Natural killer cell (primary cell): ENCODE results near the gene SMIM44. TPM values are rescaled to one million over a fixed set of nuclear protein-coding genes. Genes with fewer than 3 reads are reported as not detected.

ENCODE experiments used
- ATAC-seq, 3 donors: fragments of 150-1000 bp in 2 of 3; fragments of 200-7000 bp in 1 of 3; cut with Tn5 transposase; 1 replicate in 1 of 3; 2 replicates in 2 of 3; pipeline ENCODE4 v1.10.0; 2021; ENCODE audit warnings: mild to moderate bottlenecking in 2 of 3, moderate library complexity in 2 of 3
- DNase-seq, 2 donors: peaks; one replicate each; pipeline versions ENCODE4 v3.0.0 to v3.0.0-alpha.2; 2013 to 2021; ENCODE audit warnings: mixed read lengths in 1 of 2
- H3K27ac ChIP-seq: one replicate; pipeline ENCODE4 v1.5.1; 2013; ENCODE audit warnings: mild to moderate bottlenecking, low read length
- H3K27me3 ChIP-seq: one replicate; pipeline ENCODE4 v1.6.1; 2013; ENCODE audit warnings: low read length; ENCODE audit not compliant: control insufficient read depth, insufficient read depth
- H3K36me3 ChIP-seq: one replicate; pipeline ENCODE4 v1.6.1; 2013; ENCODE audit warnings: low read length; ENCODE audit not compliant: control insufficient read depth, insufficient read depth
- H3K4me1 ChIP-seq: one replicate; pipeline ENCODE4 v1.6.1; 2013; ENCODE audit warnings: low read length; ENCODE audit not compliant: control insufficient read depth, insufficient read depth
- H3K4me3 ChIP-seq: one replicate; pipeline ENCODE4 v1.5.1; 2013; ENCODE audit warnings: low read length
- H3K9me3 ChIP-seq: one replicate; pipeline ENCODE4 v1.6.1; 2013; ENCODE audit warnings: low read length; ENCODE audit not compliant: control insufficient read depth, insufficient read depth
- H3K27ac Mint-ChIP-seq, 2 donors: one replicate each; pipeline ENCODE4 v1.8.0; 2022; ENCODE audit warnings: mild to moderate bottlenecking in 2 of 2, mixed read lengths in 2 of 2, moderate library complexity in 1 of 2
- H3K27me3 Mint-ChIP-seq, 2 donors: one replicate each; pipeline ENCODE4 v1.8.0; 2022; ENCODE audit warnings: low read depth in 2 of 2, mixed read lengths in 2 of 2
- H3K36me3 Mint-ChIP-seq: one replicate; pipeline ENCODE4 v1.8.0; 2022; ENCODE audit warnings: mixed read lengths
- H3K4me1 Mint-ChIP-seq, 2 donors: one replicate each; pipeline ENCODE4 v1.8.0; 2022; ENCODE audit warnings: mixed read lengths in 2 of 2
- H3K4me3 Mint-ChIP-seq: one replicate; pipeline ENCODE4 v1.8.0; 2022; ENCODE audit warnings: mild to moderate bottlenecking, moderate library complexity, mixed read lengths
- H3K9me3 Mint-ChIP-seq, 2 donors: one replicate each; pipeline ENCODE4 v1.8.0; 2022; ENCODE audit warnings: mixed read lengths in 2 of 2
- WGBS: methylation state at CpG from one replicate; pipeline ENCODE4 v1.1.7; 2013; ENCODE audit warnings: missing lambda C conversion rate; ENCODE audit not compliant: insufficient coverage; 5-methylcytosine and 5-hydroxymethylcytosine counted together
- intact Hi-C: fragments of 100-400 bp; cut with micrococcal nuclease; formaldehyde crosslinking; loops from one replicate; pipeline ENCODE4 v1.14.2; 2022
- total RNA-seq, 4 donors: library from RNA; stranded (reverse); fragments of 120-200 nt in 1 of 4; gene quantifications; one replicate each; pipeline versions ENCODE4 v1.2.3 to v1.2.4, GENCODE V29; 2013 to 2022
- TF ChIP-seq, protein P1 (sequence below): fragments of 200-600 bp; IDR thresholded peaks from one replicate; pipeline ENCODE4 v1.8.0; 2022; ENCODE audit warnings: antibody characterized with exemption

The SMIM44 gene
- total RNA-seq, 3 donors from 2014 or later (not counting 1 experiment from before 2014, with no cell fraction given), result not detected

DNA sequence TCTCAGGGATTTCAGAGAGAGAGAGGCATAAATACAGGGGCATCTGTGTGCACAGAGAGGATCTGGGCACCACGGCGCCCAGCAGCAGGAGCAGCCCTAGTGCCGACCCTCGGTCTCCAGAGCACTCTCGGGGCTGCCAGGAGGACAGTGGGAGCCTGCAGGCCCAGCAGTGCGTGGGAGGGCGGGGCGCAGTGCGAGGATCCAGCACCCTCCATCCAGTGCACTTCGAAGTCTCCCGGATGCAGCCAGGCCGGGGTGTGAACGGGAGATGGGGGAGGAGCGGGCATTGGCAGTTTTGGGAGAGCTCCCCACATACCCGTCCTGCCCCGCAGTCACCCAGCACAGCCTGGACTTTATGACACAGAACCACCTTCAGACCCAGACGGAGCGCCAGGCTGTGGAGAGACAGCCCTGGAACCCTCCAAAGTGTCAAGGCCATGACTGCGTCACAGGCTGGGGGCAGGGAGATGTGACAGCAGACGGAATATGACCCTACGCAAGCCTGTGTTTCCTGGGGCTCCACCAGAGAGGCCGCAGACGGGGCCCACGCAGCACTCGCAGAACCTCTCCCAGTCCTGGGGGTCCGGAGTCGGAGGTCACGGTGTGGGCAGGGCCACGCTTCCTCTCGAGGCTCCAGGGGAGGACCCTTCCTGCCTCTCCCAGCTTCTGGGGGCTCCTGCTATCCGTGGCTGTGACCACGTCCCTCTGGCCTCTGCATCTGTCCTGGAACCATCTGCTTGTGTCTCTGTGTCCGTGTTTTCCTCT is 41.0 kb upstream of the SMIM44 start:
- 96% methylated on average over 33 of the region's 33 CpGs for WGBS
- Histone ChIP-seq H3K27ac (no peak overlapping the region), H3K36me3 (peaks cover 52% of the 10 kb centered on the region), H3K4me3 (no peak overlapping the region), H3K27me3 (no peaks in the 10 kb centered on the region), H3K4me1 (peaks cover 3% of the 10 kb centered on the region), H3K9me3 (no peaks in the 10 kb centered on the region)
- Mint-ChIP-seq H3K27me3 (no peaks in the 10 kb centered on the region), H3K4me3 (no peak overlapping the region), H3K4me1 (peaks cover 11 to 14% of the 10 kb centered on the region in 2 donors), H3K9me3 (no peaks in the 10 kb centered on the region), H3K27ac (no peak overlapping the region), H3K36me3 (no peaks in the 10 kb centered on the region)
- TF ChIP-seq, protein P1, sequence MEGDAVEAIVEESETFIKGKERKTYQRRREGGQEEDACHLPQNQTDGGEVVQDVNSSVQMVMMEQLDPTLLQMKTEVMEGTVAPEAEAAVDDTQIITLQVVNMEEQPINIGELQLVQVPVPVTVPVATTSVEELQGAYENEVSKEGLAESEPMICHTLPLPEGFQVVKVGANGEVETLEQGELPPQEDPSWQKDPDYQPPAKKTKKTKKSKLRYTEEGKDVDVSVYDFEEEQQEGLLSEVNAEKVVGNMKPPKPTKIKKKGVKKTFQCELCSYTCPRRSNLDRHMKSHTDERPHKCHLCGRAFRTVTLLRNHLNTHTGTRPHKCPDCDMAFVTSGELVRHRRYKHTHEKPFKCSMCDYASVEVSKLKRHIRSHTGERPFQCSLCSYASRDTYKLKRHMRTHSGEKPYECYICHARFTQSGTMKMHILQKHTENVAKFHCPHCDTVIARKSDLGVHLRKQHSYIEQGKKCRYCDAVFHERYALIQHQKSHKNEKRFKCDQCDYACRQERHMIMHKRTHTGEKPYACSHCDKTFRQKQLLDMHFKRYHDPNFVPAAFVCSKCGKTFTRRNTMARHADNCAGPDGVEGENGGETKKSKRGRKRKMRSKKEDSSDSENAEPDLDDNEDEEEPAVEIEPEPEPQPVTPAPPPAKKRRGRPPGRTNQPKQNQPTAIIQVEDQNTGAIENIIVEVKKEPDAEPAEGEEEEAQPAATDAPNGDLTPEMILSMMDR, result no peak
- ATAC-seq, result no peak
- intact Hi-C loops, result no loop called here
- DNase-seq, result no peak

- H3K4me3 ChIP-seq, result no peak overlapping the region
- TF ChIP-seq, protein P1, result no peak
- no peaks in the 10 kb centered on the region for H3K9me3 ChIP-seq
- no peaks in the 10 kb centered on the region for H3K27me3 Mint-ChIP-seq
- H3K9me3 Mint-ChIP-seq, result no peaks in the 10 kb centered on the region
- H3K4me1 Mint-ChIP-seq, result peaks cover 11 to 14% of the 10 kb centered on the region in 2 donors
- peaks cover 3% of the 10 kb centered on the region for H3K4me1 ChIP-seq
- H3K27ac ChIP-seq, result no peak overlapping the region
- DNase-seq, result no peak
- no peak for ATAC-seq
- intact Hi-C loops, result no loop called here
- no peak overlapping the region for H3K27ac Mint-ChIP-seq
- no peaks in the 10 kb centered on the region for H3K27me3 ChIP-seq
- no peak overlapping the region for H3K4me3 Mint-ChIP-seq
- H3K36me3 Mint-ChIP-seq, result no peaks in the 10 kb centered on the region
- peaks cover 52% of the 10 kb centered on the region for H3K36me3 ChIP-seq
- WGBS, result 98% methylated on average over 21 of the region's 21 CpGs
Measured at GRCh38 chr19:3523361-3524077, 40.3 kb upstream of the SMIM44 start.

DNA sequence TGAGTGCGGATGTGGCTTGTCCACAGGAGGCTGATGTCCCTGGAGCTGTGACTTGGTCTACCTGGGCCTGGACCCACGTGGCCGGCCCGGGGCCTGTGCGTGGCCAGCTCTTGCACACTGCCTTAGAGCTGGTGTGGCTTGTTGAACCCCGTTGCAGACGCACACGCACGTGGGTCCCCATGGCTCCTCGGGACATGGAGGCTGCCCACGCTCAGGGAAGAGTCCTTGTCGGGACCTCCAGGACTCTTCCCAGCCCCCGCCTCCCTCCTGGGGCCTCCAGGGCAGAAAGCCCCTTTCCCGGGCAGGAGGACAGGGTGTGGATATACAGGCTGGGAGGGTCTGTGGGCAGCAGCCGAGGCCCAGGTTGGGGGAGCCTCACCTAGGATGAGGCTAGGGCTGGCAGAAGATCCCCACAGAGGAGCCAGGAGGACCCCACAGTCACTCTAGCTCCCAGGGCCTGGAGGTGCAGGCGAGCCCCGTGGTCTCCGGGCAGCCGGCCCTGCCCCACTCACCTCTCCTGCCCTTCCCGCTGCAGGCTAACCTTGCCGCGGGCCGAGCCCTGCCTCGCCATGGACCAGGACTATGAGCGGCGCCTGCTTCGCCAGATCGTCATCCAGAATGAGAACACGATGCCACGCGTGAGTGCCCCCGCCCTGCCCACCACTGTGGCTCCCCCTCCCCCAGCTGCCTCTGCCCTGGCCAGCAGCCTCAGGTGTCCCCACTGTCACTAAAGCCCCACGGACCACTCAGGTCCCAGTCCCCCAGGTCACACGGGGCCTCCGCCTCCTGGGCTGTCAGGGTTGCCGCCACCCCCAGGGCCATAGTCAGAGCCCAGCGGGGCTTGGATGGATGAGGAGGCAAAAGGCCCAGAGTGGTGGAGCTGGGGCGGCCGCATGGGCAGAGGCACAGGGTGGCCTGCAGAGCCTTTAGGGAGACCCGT is 39.5 kb upstream of the SMIM44 start:
- Mint-ChIP-seq H3K36me3 (no peaks in the 10 kb centered on the region), H3K4me3 (no peak overlapping the region), H3K27me3 (no peaks in the 10 kb centered on the region), H3K4me1 (peaks cover 11 to 14% of the 10 kb centered on the region in 2 donors), H3K9me3 (no peaks in the 10 kb centered on the region), H3K27ac (no peak overlapping the region)
- DNase-seq, result no peak
- no peaks in the 10 kb centered on the region for H3K27me3 ChIP-seq
- intact Hi-C loops, result no loop called here
- H3K4me1 ChIP-seq, result peaks cover 3% of the 10 kb centered on the region
- H3K36me3 ChIP-seq, result peaks cover 45% of the 10 kb centered on the region
- no peaks in the 10 kb centered on the region for H3K9me3 ChIP-seq
- WGBS, result 97% methylated on average over 40 of the region's 40 CpGs
- no peak for ATAC-seq
- TF ChIP-seq, protein P1, result no peak
- H3K4me3 ChIP-seq, result no peak overlapping the region
- H3K27ac ChIP-seq, result no peak overlapping the region
